MM.1S (cell line): ENCODE data around the gene BSG.

ENCODE experiments used
- EZH2 ChIP-seq: fragments of 300-600 bp; sonication (generic); optimal IDR thresholded peaks from 2 replicates; pipeline ENCODE3; 2017; ENCODE audit warnings: low read depth, mild to moderate bottlenecking, antibody characterized with exemption, low read length, mixed read lengths
- TF ChIP-seq, protein P1 (sequence below): fragments of 300-600 bp; sonication (generic); IDR thresholded peaks from 2 replicates; pipeline ENCODE4 v1.5.1; 2016; ENCODE audit warnings: antibody characterized with exemption, low read length, mixed read lengths

DNA sequence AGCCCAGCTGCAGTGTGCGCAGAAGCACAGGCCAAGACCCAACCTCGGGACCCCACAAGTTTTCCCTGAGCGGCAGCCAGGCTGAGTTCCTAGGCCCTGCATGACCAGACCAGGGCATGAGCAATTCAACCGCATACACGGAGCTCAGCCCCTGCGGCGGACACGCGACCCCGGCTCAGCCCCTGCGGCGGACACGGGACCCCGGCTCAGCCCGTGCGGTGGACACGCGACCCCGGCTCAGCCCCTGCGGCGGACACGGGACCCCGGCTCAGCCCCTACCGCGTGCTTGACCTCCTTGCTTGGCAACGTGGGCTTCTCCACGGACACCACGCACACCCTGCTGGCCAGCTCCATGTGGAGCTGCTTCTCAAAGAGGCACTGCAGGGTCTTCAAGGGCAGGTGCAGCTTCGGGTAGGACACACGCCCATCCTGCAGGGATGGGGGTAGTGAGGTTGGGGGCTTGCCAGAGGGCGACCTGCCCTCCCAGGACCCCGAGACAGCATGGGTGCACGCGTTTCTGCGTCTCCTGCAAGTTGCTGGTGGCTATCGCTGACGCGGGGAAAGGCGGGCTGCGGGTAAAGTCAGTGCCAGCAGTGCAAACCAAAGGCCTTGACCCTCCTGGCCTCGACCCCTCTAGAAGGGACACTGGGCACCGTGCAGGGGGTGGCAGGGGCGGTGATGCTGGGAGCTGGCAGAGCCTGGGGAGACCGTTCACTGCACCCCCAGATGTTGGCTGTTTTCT is 51.0 kb downstream of the BSG start:
- TF ChIP-seq, protein P1, sequence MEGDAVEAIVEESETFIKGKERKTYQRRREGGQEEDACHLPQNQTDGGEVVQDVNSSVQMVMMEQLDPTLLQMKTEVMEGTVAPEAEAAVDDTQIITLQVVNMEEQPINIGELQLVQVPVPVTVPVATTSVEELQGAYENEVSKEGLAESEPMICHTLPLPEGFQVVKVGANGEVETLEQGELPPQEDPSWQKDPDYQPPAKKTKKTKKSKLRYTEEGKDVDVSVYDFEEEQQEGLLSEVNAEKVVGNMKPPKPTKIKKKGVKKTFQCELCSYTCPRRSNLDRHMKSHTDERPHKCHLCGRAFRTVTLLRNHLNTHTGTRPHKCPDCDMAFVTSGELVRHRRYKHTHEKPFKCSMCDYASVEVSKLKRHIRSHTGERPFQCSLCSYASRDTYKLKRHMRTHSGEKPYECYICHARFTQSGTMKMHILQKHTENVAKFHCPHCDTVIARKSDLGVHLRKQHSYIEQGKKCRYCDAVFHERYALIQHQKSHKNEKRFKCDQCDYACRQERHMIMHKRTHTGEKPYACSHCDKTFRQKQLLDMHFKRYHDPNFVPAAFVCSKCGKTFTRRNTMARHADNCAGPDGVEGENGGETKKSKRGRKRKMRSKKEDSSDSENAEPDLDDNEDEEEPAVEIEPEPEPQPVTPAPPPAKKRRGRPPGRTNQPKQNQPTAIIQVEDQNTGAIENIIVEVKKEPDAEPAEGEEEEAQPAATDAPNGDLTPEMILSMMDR = no peak
- no peak for TF ChIP-seq EZH2
